ENCODE data around the gene PHYHD1. TPM values are rescaled to one million over a fixed set of nuclear protein-coding genes. Genes with fewer than 3 reads are reported as not detected.

The PHYHD1 gene
- total and polyA plus RNA-seq, 10 of the 15 experiments (the other 5 are each of a cell fraction or from before 2014, with no cell fraction given): 0.09 to 0.17 TPM; not detected in 8

DNA sequence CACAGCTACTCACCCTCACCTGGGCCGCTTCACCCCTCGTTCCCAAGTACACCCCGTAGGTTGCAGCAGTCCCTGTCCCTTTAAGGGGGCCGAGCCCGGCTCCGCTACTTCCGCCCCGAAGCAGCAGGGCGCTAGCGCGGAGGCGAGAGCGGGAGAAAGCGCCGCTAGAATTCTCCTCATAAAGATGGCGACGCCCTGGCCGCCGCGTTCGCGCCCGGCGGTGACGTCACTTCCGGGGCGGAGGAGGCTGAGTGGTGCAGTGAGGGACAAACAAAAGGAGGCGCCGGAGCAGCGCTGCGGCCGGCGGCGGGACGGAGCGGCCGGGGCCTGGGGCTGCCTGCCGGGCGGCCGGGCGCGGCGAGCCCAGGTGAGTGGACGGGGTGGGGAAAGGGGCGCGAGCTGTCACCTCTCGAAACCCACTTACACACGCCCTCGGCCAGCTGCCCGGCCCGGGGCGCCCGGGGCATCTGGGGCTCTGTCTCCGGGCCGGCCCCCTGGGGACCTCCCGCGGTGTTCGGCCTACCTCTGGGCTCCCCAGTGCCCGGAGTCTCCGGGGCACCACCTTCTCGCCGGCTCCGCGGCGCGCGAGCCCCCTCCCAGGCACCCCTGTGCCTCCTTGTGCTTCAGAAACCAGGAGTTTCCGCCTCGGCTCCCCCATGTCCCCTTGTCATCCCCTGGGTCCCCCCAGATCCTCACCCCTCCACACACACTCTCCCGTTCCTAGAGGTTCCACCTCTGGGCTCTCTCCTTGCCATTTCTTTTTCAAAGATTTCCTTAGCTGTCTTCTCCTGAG lies 38.7 kb upstream of the PHYHD1 start, which contains the start of the genes KYAT1 and LRRC8A (continued):
- TF ChIP-seq, protein P1, sequence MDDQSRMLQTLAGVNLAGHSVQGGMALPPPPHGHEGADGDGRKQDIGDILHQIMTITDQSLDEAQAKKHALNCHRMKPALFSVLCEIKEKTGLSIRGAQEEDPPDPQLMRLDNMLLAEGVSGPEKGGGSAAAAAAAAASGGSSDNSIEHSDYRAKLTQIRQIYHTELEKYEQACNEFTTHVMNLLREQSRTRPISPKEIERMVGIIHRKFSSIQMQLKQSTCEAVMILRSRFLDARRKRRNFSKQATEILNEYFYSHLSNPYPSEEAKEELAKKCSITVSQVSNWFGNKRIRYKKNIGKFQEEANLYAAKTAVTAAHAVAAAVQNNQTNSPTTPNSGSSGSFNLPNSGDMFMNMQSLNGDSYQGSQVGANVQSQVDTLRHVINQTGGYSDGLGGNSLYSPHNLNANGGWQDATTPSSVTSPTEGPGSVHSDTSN (IDR thresholded peaks at IDR 0.05; ENCODE audit: insufficient replicate concordance, low read depth, low read length): no peak
- TF ChIP-seq PAX8 (IDR thresholded peaks at IDR 0.05) (no peak), MXI1 (IDR thresholded peaks at IDR 0.05; ENCODE audit: low read depth, low read length) (peak; percentile 89), NR2F1 (conservative IDR thresholded peaks at IDR 0.05) (peak; percentile 53), CHD1 (IDR thresholded peaks at IDR 0.05; ENCODE audit: low read depth, low read length) (no peak), RAD51 (IDR thresholded peaks at IDR 0.05) (no peak), PKNOX1 (IDR thresholded peaks at IDR 0.05) (peak; percentile 42; the same call in 1 of the 2 replicates), MEF2A (IDR thresholded peaks at IDR 0.05; ENCODE audit: insufficient read depth, low read depth, low read length) (no peak), NFYB (IDR thresholded peaks at IDR 0.05; ENCODE audit: insufficient read depth, low read depth, low read length) (peak; percentile 39; the same call in 1 of the 2 replicates), CEBPB (IDR thresholded peaks at IDR 0.05; ENCODE audit: borderline replicate concordance in 1 of 2, low read depth in 2 of 2, low read length in 2 of 2) (no peak), ATF7 (IDR thresholded peaks at IDR 0.05; ENCODE audit: low read depth) (peak; percentile 98), POLR2AphosphoS5 (IDR thresholded peaks at IDR 0.05; ENCODE audit: low read length) (peak; percentile 76; the same call in 1 of the 2 replicates), LARP7 (IDR thresholded peaks at IDR 0.05) (peak; percentile 100), PML (IDR thresholded peaks at IDR 0.05; ENCODE audit: low read length) (no peak), JUNB (IDR thresholded peaks at IDR 0.05) (no peak), TBL1XR1 (IDR thresholded peaks at IDR 0.05; ENCODE audit: low read depth, low read length) (no peak), ZSCAN29 (IDR thresholded peaks at IDR 0.05) (no peak), E2F4 (IDR thresholded peaks at IDR 0.05; ENCODE audit: low read depth, low read length) (peak; percentile 56; the same call in 1 of the 2 replicates), BACH1 (IDR thresholded peaks at IDR 0.05; ENCODE audit: borderline replicate concordance) (peak; percentile 61; the same call in 1 of the 2 replicates), HSF1 (IDR thresholded peaks at IDR 0.05; ENCODE audit: low read depth, low read length) (no peak)
- TF ChIP-seq, protein P2, sequence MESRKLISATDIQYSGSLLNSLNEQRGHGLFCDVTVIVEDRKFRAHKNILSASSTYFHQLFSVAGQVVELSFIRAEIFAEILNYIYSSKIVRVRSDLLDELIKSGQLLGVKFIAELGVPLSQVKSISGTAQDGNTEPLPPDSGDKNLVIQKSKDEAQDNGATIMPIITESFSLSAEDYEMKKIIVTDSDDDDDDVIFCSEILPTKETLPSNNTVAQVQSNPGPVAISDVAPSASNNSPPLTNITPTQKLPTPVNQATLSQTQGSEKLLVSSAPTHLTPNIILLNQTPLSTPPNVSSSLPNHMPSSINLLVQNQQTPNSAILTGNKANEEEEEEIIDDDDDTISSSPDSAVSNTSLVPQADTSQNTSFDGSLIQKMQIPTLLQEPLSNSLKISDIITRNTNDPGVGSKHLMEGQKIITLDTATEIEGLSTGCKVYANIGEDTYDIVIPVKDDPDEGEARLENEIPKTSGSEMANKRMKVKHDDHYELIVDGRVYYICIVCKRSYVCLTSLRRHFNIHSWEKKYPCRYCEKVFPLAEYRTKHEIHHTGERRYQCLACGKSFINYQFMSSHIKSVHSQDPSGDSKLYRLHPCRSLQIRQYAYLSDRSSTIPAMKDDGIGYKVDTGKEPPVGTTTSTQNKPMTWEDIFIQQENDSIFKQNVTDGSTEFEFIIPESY (IDR thresholded peaks at IDR 0.05): no peak
- TF ChIP-seq, protein P3, sequence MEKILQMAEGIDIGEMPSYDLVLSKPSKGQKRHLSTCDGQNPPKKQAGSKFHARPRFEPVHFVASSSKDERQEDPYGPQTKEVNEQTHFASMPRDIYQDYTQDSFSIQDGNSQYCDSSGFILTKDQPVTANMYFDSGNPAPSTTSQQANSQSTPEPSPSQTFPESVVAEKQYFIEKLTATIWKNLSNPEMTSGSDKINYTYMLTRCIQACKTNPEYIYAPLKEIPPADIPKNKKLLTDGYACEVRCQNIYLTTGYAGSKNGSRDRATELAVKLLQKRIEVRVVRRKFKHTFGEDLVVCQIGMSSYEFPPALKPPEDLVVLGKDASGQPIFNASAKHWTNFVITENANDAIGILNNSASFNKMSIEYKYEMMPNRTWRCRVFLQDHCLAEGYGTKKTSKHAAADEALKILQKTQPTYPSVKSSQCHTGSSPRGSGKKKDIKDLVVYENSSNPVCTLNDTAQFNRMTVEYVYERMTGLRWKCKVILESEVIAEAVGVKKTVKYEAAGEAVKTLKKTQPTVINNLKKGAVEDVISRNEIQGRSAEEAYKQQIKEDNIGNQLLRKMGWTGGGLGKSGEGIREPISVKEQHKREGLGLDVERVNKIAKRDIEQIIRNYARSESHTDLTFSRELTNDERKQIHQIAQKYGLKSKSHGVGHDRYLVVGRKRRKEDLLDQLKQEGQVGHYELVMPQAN (conservative IDR thresholded peaks at IDR 0.05): peak; percentile 95
